ENCODE data around the gene DNASE1L3. TPM values are rescaled to one million over a fixed set of nuclear protein-coding genes. Genes with fewer than 3 reads are reported as not detected.

DNASE1L3 gene
- total and polyA plus RNA-seq, 2 experiments from 2014 or later = not detected

- no peak overlapping the region for H3K4me2 ChIP-seq (ENCODE audit: unreplicated experiment)
- H3K9me3 ChIP-seq (ENCODE audit: low read depth) = no peaks in the 10 kb centered on the region
- no peak overlapping the region for H2AFZ ChIP-seq
- TF ChIP-seq EZH2 (IDR thresholded peaks at IDR 0.05; ENCODE audit: insufficient read depth, poor library complexity, severe bottlenecking) (no peak), EZH2phosphoT487 (IDR thresholded peaks at IDR 0.05; ENCODE audit: insufficient read depth, low read depth) (no peak)
- H3K4me1 ChIP-seq (ENCODE audit: insufficient read depth) = peaks cover 6% of the 10 kb centered on the region
- H3K36me3 ChIP-seq (ENCODE audit: low read depth) = no peaks in the 10 kb centered on the region
- no peak overlapping the region for H3K27ac ChIP-seq
- no peaks in the 10 kb centered on the region for H3K9me2 ChIP-seq (ENCODE audit: insufficient read depth)
- H4K20me1 ChIP-seq (ENCODE audit: insufficient read depth) = no peaks in the 10 kb centered on the region
- WGBS, 2 experiments (ENCODE audit: low coverage in 1 of 2, low lambda C conversion rate in 2 of 2, missing lambda C conversion rate in 2 of 2) = 39 to 44% methylated on average over 5 of the region's 5 CpGs
- H3K27me3 ChIP-seq (replicated peaks; ENCODE audit: insufficient read depth) = no peaks in the 10 kb centered on the region
- in situ Hi-C loops (cut with MboI) = no loop called here
- DNase-seq = peak; percentile 90
- H3K79me2 ChIP-seq (ENCODE audit: insufficient read depth) = no peaks in the 10 kb centered on the region
- no peak overlapping the region for H3K9ac ChIP-seq
- H3K4me3 ChIP-seq = no peak overlapping the region
- no peaks in the 10 kb centered on the region for H3F3A ChIP-seq (ENCODE audit: insufficient read depth)
Observed at GRCh38 chr3:58206406-58207011, 4.3 kb downstream of the DNASE1L3 start.

- Histone ChIP-seq H3K27me3 (replicated peaks; ENCODE audit: insufficient read depth) (no peaks in the 10 kb centered on the region), H3K9ac (no peak overlapping the region), H3K27ac (no peak overlapping the region), H4K20me1 (ENCODE audit: insufficient read depth) (no peaks in the 10 kb centered on the region), H3K9me3 (ENCODE audit: low read depth) (no peaks in the 10 kb centered on the region), H3K4me1 (ENCODE audit: insufficient read depth) (peaks cover 6% of the 10 kb centered on the region), H3K4me2 (ENCODE audit: unreplicated experiment) (no peak overlapping the region), H3K9me2 (ENCODE audit: insufficient read depth) (no peaks in the 10 kb centered on the region), H2AFZ (no peak overlapping the region), H3K79me2 (ENCODE audit: insufficient read depth) (no peaks in the 10 kb centered on the region), H3F3A (ENCODE audit: insufficient read depth) (no peaks in the 10 kb centered on the region), H3K4me3 (no peak overlapping the region), H3K36me3 (ENCODE audit: low read depth) (no peaks in the 10 kb centered on the region)
- WGBS, 2 experiments (ENCODE audit: low coverage in 1 of 2, low lambda C conversion rate in 2 of 2, missing lambda C conversion rate in 2 of 2) = 63 to 72% methylated on average over 4 of the region's 4 CpGs
- TF ChIP-seq EZH2 (IDR thresholded peaks at IDR 0.05; ENCODE audit: insufficient read depth, poor library complexity, severe bottlenecking) (no peak), EZH2phosphoT487 (IDR thresholded peaks at IDR 0.05; ENCODE audit: insufficient read depth, low read depth) (no peak)
- DNase-seq = no peak
- in situ Hi-C loops (cut with MboI) = no loop called here
Observed at GRCh38 chr3:58205981-58206380, 4.8 kb downstream of the DNASE1L3 start.

GRCh38 chr3:58204720-58205119, 6.1 kb downstream of the DNASE1L3 start:
- Histone ChIP-seq H3K79me2 (ENCODE audit: insufficient read depth) (no peaks in the 10 kb centered on the region), H3K4me1 (ENCODE audit: insufficient read depth) (peaks cover 6% of the 10 kb centered on the region), H3K9me3 (ENCODE audit: low read depth) (no peaks in the 10 kb centered on the region), H3K9ac (no peak overlapping the region), H3K9me2 (ENCODE audit: insufficient read depth) (no peaks in the 10 kb centered on the region), H3K27me3 (replicated peaks; ENCODE audit: insufficient read depth) (0 out of 2 replicates have a peak, but pooled peaks cover under 1% of the 10 kb centered on the region), H4K20me1 (ENCODE audit: insufficient read depth) (no peaks in the 10 kb centered on the region), H3K4me3 (no peak overlapping the region), H3K36me3 (ENCODE audit: low read depth) (no peaks in the 10 kb centered on the region), H3F3A (ENCODE audit: insufficient read depth) (no peaks in the 10 kb centered on the region), H3K27ac (no peak overlapping the region), H3K4me2 (ENCODE audit: unreplicated experiment) (no peak overlapping the region), H2AFZ (no peak overlapping the region)
- in situ Hi-C loops (cut with MboI) = no loop called here
- no peak for DNase-seq
- 75% methylated on average over 4 of the region's 4 CpGs for WGBS, 2 experiments (ENCODE audit: low coverage in 1 of 2, low lambda C conversion rate in 2 of 2, missing lambda C conversion rate in 2 of 2)
- TF ChIP-seq EZH2phosphoT487 (IDR thresholded peaks at IDR 0.05; ENCODE audit: insufficient read depth, low read depth) (no peak), EZH2 (IDR thresholded peaks at IDR 0.05; ENCODE audit: insufficient read depth, poor library complexity, severe bottlenecking) (no peak)

- no peak for DNase-seq
- Histone ChIP-seq H3K27me3 (replicated peaks; ENCODE audit: insufficient read depth) (0 out of 2 replicates have a peak, but pooled peaks cover 4% of the 10 kb centered on the region), H3K4me1 (ENCODE audit: insufficient read depth) (peaks cover 6% of the 10 kb centered on the region), H3K9ac (no peak overlapping the region), H3F3A (ENCODE audit: insufficient read depth) (no peaks in the 10 kb centered on the region), H3K27ac (no peak overlapping the region), H3K79me2 (ENCODE audit: insufficient read depth) (no peaks in the 10 kb centered on the region), H3K4me3 (no peak overlapping the region), H3K9me3 (ENCODE audit: low read depth) (no peaks in the 10 kb centered on the region), H4K20me1 (ENCODE audit: insufficient read depth) (no peaks in the 10 kb centered on the region), H2AFZ (no peak overlapping the region), H3K9me2 (ENCODE audit: insufficient read depth) (no peaks in the 10 kb centered on the region), H3K4me2 (ENCODE audit: unreplicated experiment) (no peak overlapping the region), H3K36me3 (ENCODE audit: low read depth) (no peaks in the 10 kb centered on the region)
- in situ Hi-C loops (cut with MboI) = no loop called here
- no peak for TF ChIP-seq EZH2 (IDR thresholded peaks at IDR 0.05; ENCODE audit: insufficient read depth, poor library complexity, severe bottlenecking)
- no peak for TF ChIP-seq EZH2phosphoT487 (IDR thresholded peaks at IDR 0.05; ENCODE audit: insufficient read depth, low read depth)
- 86 to 89% methylated on average over 4 of the region's 4 CpGs for WGBS, 2 experiments (ENCODE audit: low coverage in 1 of 2, low lambda C conversion rate in 2 of 2, missing lambda C conversion rate in 2 of 2)
Observed at GRCh38 chr3:58203541-58203940, 7.2 kb downstream of the DNASE1L3 start.
